Measurements from ENCODE around the gene CEP44. TPM values are rescaled to one million over a fixed set of nuclear protein-coding genes. Genes with fewer than 3 reads are reported as not detected.
"Not testable (repeated sequence)": the region's sequence is repeated elsewhere in the genome, so short reads cannot be mapped to it uniquely, and the experiment has no call there.

CEP44 gene
- polyA plus RNA-seq, 1 donor (not counting 4 experiments of a cell fraction or from before 2014, with no cell fraction given) = 8.0 TPM

DNA sequence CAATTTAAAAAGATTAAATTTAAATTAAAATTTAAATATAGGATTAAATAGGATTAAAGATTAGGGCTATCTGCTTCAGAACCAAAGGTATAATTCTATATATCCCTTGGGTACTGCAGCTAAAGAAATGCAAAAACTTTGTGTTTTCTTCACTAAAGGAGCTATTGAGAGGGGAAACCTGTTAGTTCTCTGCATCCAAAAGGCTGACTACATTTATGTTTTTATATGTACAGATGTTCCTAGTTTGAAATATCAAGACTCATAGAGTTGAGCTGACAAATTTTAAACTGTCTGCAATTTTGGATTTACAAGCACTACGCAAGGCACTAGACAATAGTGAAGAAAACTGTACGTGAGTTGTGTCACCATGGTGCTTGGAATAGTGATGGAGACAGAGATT, 95.2 kb downstream of the CEP44 start:
- H3K4me2 ChIP-seq (ENCODE audit: control insufficient read depth, extremely low read depth, insufficient read depth, low read depth, low read length) = no peak overlapping the region
- no peaks in the 10 kb centered on the region for H3K9me3 ChIP-seq (ENCODE audit: control insufficient read depth, low read depth, low read length)
- H3K4me1 ChIP-seq (ENCODE audit: control insufficient read depth, extremely low read depth, insufficient read depth, low read length) = peaks cover 6% of the 10 kb centered on the region
- FAIRE-seq (no peak), DNase-seq (ENCODE audit: low read depth, low spot score) (no peak)
- no peaks in the 10 kb centered on the region for H3K9me1 ChIP-seq (ENCODE audit: control insufficient read depth, extremely low read depth, insufficient read depth, low read length)
- no peaks in the 10 kb centered on the region for H3K36me3 ChIP-seq (ENCODE audit: control insufficient read depth in 2 of 2, extremely low read depth in 1 of 2, insufficient read depth in 2 of 2, low read length in 2 of 2)
- H4K20me1 ChIP-seq (ENCODE audit: control insufficient read depth, extremely low read depth, insufficient read depth, low read length) = no peaks in the 10 kb centered on the region
- H2AFZ ChIP-seq (ENCODE audit: control insufficient read depth, low read length) = no peak overlapping the region
- no peak overlapping the region for H3K27ac ChIP-seq (ENCODE audit: control insufficient read depth, insufficient read depth, low read length)
- H3K9ac ChIP-seq (ENCODE audit: control insufficient read depth, extremely low read depth, insufficient read depth, low read length) = no peak overlapping the region
- dilution Hi-C loops (cut with MboI; ENCODE audit: extremely low pct_ligation_motif_present, low sequenced_read_pairs) = no loop called here
- H3K27me3 ChIP-seq (ENCODE audit: control insufficient read depth, extremely low read depth, insufficient read depth, low read length) = no peaks in the 10 kb centered on the region
- TF ChIP-seq, protein P1, sequence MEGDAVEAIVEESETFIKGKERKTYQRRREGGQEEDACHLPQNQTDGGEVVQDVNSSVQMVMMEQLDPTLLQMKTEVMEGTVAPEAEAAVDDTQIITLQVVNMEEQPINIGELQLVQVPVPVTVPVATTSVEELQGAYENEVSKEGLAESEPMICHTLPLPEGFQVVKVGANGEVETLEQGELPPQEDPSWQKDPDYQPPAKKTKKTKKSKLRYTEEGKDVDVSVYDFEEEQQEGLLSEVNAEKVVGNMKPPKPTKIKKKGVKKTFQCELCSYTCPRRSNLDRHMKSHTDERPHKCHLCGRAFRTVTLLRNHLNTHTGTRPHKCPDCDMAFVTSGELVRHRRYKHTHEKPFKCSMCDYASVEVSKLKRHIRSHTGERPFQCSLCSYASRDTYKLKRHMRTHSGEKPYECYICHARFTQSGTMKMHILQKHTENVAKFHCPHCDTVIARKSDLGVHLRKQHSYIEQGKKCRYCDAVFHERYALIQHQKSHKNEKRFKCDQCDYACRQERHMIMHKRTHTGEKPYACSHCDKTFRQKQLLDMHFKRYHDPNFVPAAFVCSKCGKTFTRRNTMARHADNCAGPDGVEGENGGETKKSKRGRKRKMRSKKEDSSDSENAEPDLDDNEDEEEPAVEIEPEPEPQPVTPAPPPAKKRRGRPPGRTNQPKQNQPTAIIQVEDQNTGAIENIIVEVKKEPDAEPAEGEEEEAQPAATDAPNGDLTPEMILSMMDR (optimal IDR thresholded peaks at IDR 0.05 in 1 of 3, IDR thresholded peaks at IDR 0.05 in 1 of 3, conservative IDR thresholded peaks at IDR 0.05 in 1 of 3; ENCODE audit: extremely low read depth in 1 of 3, insufficient read depth in 2 of 3, low read length in 3 of 3) = no peak
- TF ChIP-seq EZH2 (IDR thresholded peaks at IDR 0.05; ENCODE audit: low read length) = no peak
- H3K4me3 ChIP-seq (ENCODE audit: control insufficient read depth in 2 of 3, extremely low read depth in 1 of 3, insufficient read depth in 2 of 3, low read depth in 1 of 3, low read length in 3 of 3) = no peak overlapping the region
- H3K79me2 ChIP-seq (ENCODE audit: control insufficient read depth, insufficient read depth, low read length) = no peaks in the 10 kb centered on the region

- FAIRE-seq = not testable (repeated sequence)
Observed at GRCh38 chr4:174380206-174380605, 96.5 kb downstream of the CEP44 start.

GRCh38 chr4:174380699-174381439, 97.2 kb downstream of the CEP44 start:
- Histone ChIP-seq H3K27me3 (ENCODE audit: control insufficient read depth, extremely low read depth, insufficient read depth, low read length) (no peaks in the 10 kb centered on the region), H3K9me1 (ENCODE audit: control insufficient read depth, extremely low read depth, insufficient read depth, low read length) (no peaks in the 10 kb centered on the region), H3K4me1 (ENCODE audit: control insufficient read depth, extremely low read depth, insufficient read depth, low read length) (peaks cover 6% of the 10 kb centered on the region), H3K4me3 (ENCODE audit: control insufficient read depth in 2 of 3, extremely low read depth in 1 of 3, insufficient read depth in 2 of 3, low read depth in 1 of 3, low read length in 3 of 3) (no peak overlapping the region), H3K36me3 (ENCODE audit: control insufficient read depth in 2 of 2, extremely low read depth in 1 of 2, insufficient read depth in 2 of 2, low read length in 2 of 2) (no peaks in the 10 kb centered on the region), H3K79me2 (ENCODE audit: control insufficient read depth, insufficient read depth, low read length) (no peaks in the 10 kb centered on the region), H3K9me3 (ENCODE audit: control insufficient read depth, low read depth, low read length) (no peaks in the 10 kb centered on the region), H3K4me2 (ENCODE audit: control insufficient read depth, extremely low read depth, insufficient read depth, low read depth, low read length) (no peak overlapping the region), H3K9ac (ENCODE audit: control insufficient read depth, extremely low read depth, insufficient read depth, low read length) (no peak overlapping the region), H4K20me1 (ENCODE audit: control insufficient read depth, extremely low read depth, insufficient read depth, low read length) (no peaks in the 10 kb centered on the region), H3K27ac (ENCODE audit: control insufficient read depth, insufficient read depth, low read length) (no peak overlapping the region), H2AFZ (ENCODE audit: control insufficient read depth, low read length) (peak overlapping the region; percentile 36)
- DNase-seq (ENCODE audit: low read depth, low spot score) (no peak), FAIRE-seq (no peak)
- no peak for TF ChIP-seq EZH2 (IDR thresholded peaks at IDR 0.05; ENCODE audit: low read length)
- TF ChIP-seq, protein P1 (optimal IDR thresholded peaks at IDR 0.05 in 1 of 3, IDR thresholded peaks at IDR 0.05 in 1 of 3, conservative IDR thresholded peaks at IDR 0.05 in 1 of 3; ENCODE audit: extremely low read depth in 1 of 3, insufficient read depth in 2 of 3, low read length in 3 of 3) = no peak
- dilution Hi-C loops (cut with MboI; ENCODE audit: extremely low pct_ligation_motif_present, low sequenced_read_pairs) = no loop called here

More at GRCh38 chr4:174380206-174380605, 96.5 kb downstream of the CEP44 start:
- DNase-seq (ENCODE audit: low read depth, low spot score); dilution Hi-C loops (cut with MboI; ENCODE audit: extremely low pct_ligation_motif_present, low sequenced_read_pairs); H3K9ac ChIP-seq (ENCODE audit: control insufficient read depth, extremely low read depth, insufficient read depth, low read length); H3K9me1 ChIP-seq (ENCODE audit: control insufficient read depth, extremely low read depth, insufficient read depth, low read length); H3K36me3 ChIP-seq (ENCODE audit: control insufficient read depth in 2 of 2, extremely low read depth in 1 of 2, insufficient read depth in 2 of 2, low read length in 2 of 2); H3K79me2 ChIP-seq (ENCODE audit: control insufficient read depth, insufficient read depth, low read length); H4K20me1 ChIP-seq (ENCODE audit: control insufficient read depth, extremely low read depth, insufficient read depth, low read length); H3K27me3 ChIP-seq (ENCODE audit: control insufficient read depth, extremely low read depth, insufficient read depth, low read length); H3K4me2 ChIP-seq (ENCODE audit: control insufficient read depth, extremely low read depth, insufficient read depth, low read depth, low read length); H3K4me3 ChIP-seq (ENCODE audit: control insufficient read depth in 2 of 3, extremely low read depth in 1 of 3, insufficient read depth in 2 of 3, low read depth in 1 of 3, low read length in 3 of 3); H3K4me1 ChIP-seq (ENCODE audit: control insufficient read depth, extremely low read depth, insufficient read depth, low read length); H3K9me3 ChIP-seq (ENCODE audit: control insufficient read depth, low read depth, low read length); H3K27ac ChIP-seq (ENCODE audit: control insufficient read depth, insufficient read depth, low read length): not testable (repeated sequence)
- H2AFZ ChIP-seq (ENCODE audit: control insufficient read depth, low read length) = peak overlapping the region; percentile 36
